Glutamatergic neuron (in vitro differentiated cells): Measurements from ENCODE around the gene A4GALT. TPM values are rescaled to one million over a fixed set of nuclear protein-coding genes. Genes with fewer than 3 reads are reported as not detected.
"Not testable (repeated sequence)": the region's sequence is repeated elsewhere in the genome, so short reads cannot be mapped to it uniquely, and the experiment has no call there.

Source experiments
- DNase-seq: peaks from one replicate; pipeline ENCODE4 v3.0.0; 2022
- H3K27ac Mint-ChIP-seq: one replicate; pipeline ENCODE4 v1.8.0; 2020; ENCODE audit warnings: mild to moderate bottlenecking, mixed read lengths, inconsistent platforms; ENCODE audit not compliant: unreplicated experiment
- H3K27me3 Mint-ChIP-seq: one replicate; pipeline ENCODE4 v1.8.0; 2020; ENCODE audit warnings: mild to moderate bottlenecking, moderate library complexity, mixed read lengths, inconsistent platforms; ENCODE audit not compliant: unreplicated experiment
- H3K36me3 Mint-ChIP-seq: one replicate; pipeline ENCODE4 v1.8.0; 2020; ENCODE audit warnings: mild to moderate bottlenecking, mixed read lengths, inconsistent platforms; ENCODE audit not compliant: unreplicated experiment
- H3K4me1 Mint-ChIP-seq: one replicate; pipeline ENCODE4 v1.8.0; 2020; ENCODE audit warnings: mild to moderate bottlenecking, low read depth, mixed read lengths, inconsistent platforms; ENCODE audit not compliant: unreplicated experiment
- H3K4me3 Mint-ChIP-seq: one replicate; pipeline ENCODE4 v1.8.0; 2020; ENCODE audit warnings: mild to moderate bottlenecking, mixed read lengths, inconsistent platforms; ENCODE audit not compliant: unreplicated experiment
- H3K9me3 Mint-ChIP-seq: one replicate; pipeline ENCODE4 v1.8.0; 2020; ENCODE audit warnings: mild to moderate bottlenecking, moderate library complexity, mixed read lengths, inconsistent platforms; ENCODE audit not compliant: unreplicated experiment
- total RNA-seq: library from RNA; stranded (reverse); fragmentation: NEBNext Ultra II Directional; extraction: Animal tissue kit (Norgen Biotek cat#: 25700); gene quantifications from one replicate; pipeline ENCODE4 v1.2.1, GENCODE V29; 2021; ENCODE audit not compliant: unreplicated experiment
- TF ChIP-seq, protein P1 (sequence below): fragments of 200-600 bp; sonication (generic); IDR thresholded peaks from one replicate; pipeline ENCODE4 v1.5.0; 2021; ENCODE audit not compliant: partially characterized antibody, unreplicated experiment

Gene A4GALT
- total RNA-seq, 1 donor from 2014 or later: 61.4 TPM

DNA sequence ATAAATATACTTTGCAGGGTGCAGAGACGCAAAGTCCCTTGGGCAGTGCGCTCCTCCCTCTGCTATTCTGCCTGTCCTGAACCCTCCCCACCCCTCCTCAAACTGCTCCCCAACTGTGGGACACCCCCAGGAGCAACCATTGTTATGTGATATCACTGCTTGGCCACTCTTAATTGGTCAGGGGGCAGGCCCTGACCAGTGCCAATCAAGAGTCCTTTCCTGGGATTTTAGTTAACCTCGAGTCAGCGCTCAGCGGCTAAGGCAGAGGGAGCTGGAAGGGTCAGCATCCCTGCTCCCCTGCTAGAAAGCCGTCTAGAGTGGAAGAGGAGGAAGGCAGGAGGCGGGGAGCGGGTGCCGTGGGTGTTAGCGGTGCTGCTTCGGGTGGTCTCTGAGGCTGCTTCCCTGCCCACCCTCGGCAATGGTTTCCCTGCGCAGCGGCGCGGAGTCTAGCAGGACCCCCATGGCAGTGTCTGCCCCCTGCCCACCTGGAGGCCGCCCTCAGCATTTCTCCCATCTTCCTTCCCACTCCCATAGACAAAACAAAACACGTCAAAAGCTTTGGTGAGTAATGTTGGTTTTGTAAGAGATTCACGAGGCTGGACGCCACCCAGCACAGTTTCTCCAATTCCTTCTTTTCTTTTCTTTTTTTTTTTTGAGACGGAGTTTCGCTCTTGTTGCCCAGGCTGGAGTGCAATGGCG, 38.4 kb upstream of the A4GALT start:
- TF ChIP-seq, protein P1, sequence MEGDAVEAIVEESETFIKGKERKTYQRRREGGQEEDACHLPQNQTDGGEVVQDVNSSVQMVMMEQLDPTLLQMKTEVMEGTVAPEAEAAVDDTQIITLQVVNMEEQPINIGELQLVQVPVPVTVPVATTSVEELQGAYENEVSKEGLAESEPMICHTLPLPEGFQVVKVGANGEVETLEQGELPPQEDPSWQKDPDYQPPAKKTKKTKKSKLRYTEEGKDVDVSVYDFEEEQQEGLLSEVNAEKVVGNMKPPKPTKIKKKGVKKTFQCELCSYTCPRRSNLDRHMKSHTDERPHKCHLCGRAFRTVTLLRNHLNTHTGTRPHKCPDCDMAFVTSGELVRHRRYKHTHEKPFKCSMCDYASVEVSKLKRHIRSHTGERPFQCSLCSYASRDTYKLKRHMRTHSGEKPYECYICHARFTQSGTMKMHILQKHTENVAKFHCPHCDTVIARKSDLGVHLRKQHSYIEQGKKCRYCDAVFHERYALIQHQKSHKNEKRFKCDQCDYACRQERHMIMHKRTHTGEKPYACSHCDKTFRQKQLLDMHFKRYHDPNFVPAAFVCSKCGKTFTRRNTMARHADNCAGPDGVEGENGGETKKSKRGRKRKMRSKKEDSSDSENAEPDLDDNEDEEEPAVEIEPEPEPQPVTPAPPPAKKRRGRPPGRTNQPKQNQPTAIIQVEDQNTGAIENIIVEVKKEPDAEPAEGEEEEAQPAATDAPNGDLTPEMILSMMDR: no peak
- H3K4me1 Mint-ChIP-seq: no peaks in the 10 kb centered on the region
- DNase-seq: no peak
- no peaks in the 10 kb centered on the region for H3K36me3 Mint-ChIP-seq
- no peak overlapping the region for H3K27ac Mint-ChIP-seq
- H3K4me3 Mint-ChIP-seq: no peak overlapping the region
- H3K27me3 Mint-ChIP-seq: peaks cover 3% of the 10 kb centered on the region
- peaks cover 1% of the 10 kb centered on the region for H3K9me3 Mint-ChIP-seq

DNA sequence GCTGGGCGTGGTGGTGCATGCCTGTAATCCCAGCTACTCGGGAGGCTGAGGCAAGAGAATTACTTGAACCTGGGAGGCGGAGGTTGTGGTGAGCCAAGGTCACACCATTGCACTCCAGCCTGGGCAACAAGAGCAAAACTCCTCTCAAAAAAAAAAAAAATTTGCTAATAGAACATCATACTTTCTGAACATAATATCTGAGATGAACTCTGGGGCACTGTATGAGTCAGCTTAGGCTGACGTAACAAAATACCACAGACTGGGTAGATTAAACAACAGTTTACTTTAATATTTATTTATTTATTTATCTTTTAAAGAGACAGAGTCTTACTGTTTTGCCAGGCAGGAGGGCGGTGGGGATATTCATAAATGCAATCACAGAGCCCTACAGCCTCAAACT, 34.9 kb upstream of the A4GALT start:
- H3K27ac Mint-ChIP-seq, H3K9me3 Mint-ChIP-seq, DNase-seq, H3K27me3 Mint-ChIP-seq, H3K4me1 Mint-ChIP-seq, H3K4me3 Mint-ChIP-seq, H3K36me3 Mint-ChIP-seq: not testable (repeated sequence)

DNA sequence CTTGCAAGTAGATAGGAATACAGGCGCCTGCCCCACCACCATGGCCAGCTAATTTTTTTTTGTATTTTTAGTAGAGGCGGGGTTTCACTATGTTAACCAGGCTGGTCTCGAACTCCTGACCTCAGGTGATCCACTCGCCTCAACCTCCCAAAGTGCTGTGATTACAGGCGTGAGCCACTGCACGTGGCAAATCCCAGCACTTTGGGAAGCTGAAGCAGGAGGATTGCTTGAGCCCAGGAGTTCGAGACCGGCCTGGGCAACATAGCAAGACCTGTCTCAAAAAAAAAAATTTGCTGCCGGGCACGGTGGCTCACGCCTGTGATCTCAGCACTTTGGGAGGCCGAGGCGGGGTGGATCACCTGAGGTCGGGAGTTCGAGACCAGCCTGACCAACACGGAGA, 34.5 kb upstream of the A4GALT start:
- not testable (repeated sequence) for H3K27me3 Mint-ChIP-seq, H3K36me3 Mint-ChIP-seq, H3K4me3 Mint-ChIP-seq, H3K27ac Mint-ChIP-seq, DNase-seq, H3K4me1 Mint-ChIP-seq, H3K9me3 Mint-ChIP-seq

DNA sequence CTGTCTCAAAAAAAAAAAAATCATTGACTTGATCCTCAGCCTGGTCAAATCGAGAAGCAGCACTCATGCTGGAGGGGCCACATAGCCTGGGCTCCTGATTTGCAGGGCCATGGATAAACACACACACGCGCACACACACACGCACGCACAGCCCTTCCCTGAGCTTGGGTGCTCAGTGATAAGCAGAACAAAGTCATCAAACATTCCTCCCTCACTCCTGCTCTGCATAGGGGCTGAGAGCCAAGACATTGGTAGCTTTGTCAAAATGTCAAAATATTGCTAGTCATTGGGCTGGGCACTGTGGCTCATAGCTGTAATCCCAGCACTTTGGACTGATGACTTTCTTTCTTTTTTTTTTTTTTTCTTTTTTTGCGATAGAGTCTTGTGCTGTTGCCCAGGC, 34.0 kb upstream of the A4GALT start:
- H3K27ac Mint-ChIP-seq: no peak overlapping the region
- no peaks in the 10 kb centered on the region for H3K4me1 Mint-ChIP-seq
- H3K4me3 Mint-ChIP-seq: no peak overlapping the region
- TF ChIP-seq, protein P1: no peak
- no peaks in the 10 kb centered on the region for H3K36me3 Mint-ChIP-seq
- H3K27me3 Mint-ChIP-seq: peaks cover 5% of the 10 kb centered on the region
- H3K9me3 Mint-ChIP-seq: peaks cover 8% of the 10 kb centered on the region
- no peak for DNase-seq

DNA sequence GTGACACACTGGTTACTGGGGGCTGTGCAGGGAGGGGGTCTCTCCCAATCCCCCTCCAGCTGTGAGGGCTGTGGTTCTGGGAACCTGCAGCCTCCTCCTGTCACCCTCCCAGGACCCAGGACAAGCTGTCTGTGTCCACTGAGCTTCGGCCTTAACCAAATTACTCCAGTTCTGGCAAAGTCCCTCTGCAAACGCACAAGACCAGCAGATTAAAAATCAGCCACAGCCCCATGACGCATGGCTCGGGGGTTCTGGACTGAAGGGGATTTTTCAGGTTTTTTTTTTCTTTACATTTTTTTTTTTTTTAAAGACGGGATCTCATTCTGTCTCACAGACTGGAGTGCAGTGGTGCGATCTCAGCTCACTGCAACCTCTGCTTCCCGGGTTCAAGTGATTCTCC, 32.2 kb upstream of the A4GALT start:
- peaks cover 8% of the 10 kb centered on the region for H3K9me3 Mint-ChIP-seq
- H3K36me3 Mint-ChIP-seq: no peaks in the 10 kb centered on the region
- no peak overlapping the region for H3K27ac Mint-ChIP-seq
- no peak overlapping the region for H3K4me3 Mint-ChIP-seq
- peaks cover 6% of the 10 kb centered on the region for H3K27me3 Mint-ChIP-seq
- TF ChIP-seq, protein P1: no peak
- no peak for DNase-seq
- H3K4me1 Mint-ChIP-seq: peaks cover 3% of the 10 kb centered on the region

DNA sequence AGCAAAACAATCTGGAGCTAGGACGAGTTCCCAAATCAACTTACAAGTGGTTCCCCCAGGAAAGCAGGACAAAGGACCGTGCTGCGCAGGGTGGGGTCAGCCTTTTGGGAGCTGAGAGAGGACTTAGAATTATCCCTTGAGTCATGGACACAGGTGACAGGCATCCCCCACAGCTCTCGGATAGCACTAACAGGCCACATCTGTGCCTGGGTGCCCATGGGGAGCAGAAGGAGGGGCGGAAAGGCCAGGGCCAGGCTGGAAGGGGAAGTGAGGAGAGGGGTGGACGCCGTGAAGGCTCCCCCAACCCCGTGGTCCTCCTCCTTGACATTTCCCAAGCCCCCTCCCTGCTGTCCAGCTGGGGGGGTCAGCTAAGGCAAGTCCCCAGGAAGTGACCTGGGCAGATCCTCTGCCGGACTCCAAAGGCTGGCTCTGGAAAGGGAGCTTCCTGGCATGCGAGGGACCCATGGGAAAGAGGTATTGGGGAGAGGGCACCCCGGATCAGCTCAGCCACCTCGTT, 31.6 kb upstream of the A4GALT start:
- H3K27ac Mint-ChIP-seq: peak overlapping the region; percentile 74
- peaks cover 7% of the 10 kb centered on the region for H3K27me3 Mint-ChIP-seq
- peaks cover 6% of the 10 kb centered on the region for H3K4me1 Mint-ChIP-seq
- no peak overlapping the region for H3K4me3 Mint-ChIP-seq
- no peaks in the 10 kb centered on the region for H3K36me3 Mint-ChIP-seq
- DNase-seq: peak; percentile 50
- TF ChIP-seq, protein P1: no peak
- peaks cover 9% of the 10 kb centered on the region for H3K9me3 Mint-ChIP-seq

DNA sequence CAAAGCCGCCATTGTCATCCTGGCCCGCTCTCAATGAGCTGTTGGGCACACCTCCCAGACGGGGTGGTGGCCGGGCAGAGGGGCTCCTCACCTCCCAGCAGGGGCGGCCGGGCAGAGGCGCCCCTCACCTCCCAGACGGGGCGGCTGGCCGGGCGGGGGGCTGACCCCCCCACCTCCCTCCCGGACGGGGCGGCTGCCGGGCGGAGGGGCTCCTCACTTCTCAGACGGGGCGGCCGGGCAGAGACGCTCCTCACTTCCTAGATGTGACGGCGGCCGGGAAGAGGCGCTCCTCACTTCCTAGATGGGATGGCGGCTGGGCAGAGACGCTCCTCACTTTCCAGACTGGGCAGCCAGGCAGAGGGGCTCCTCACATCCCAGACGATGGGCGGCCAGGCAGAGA, 29.8 kb upstream of the A4GALT start:
- peak overlapping the region; percentile 84 for H3K27ac Mint-ChIP-seq
- H3K9me3 Mint-ChIP-seq: peaks cover 13% of the 10 kb centered on the region
- not testable (repeated sequence) for H3K36me3 Mint-ChIP-seq, H3K27me3 Mint-ChIP-seq, H3K4me3 Mint-ChIP-seq, H3K4me1 Mint-ChIP-seq, DNase-seq
